Fibroblast of lung (primary cell): Measurements from ENCODE around the gene SYT14. TPM values are rescaled to one million over a fixed set of nuclear protein-coding genes. Genes with fewer than 3 reads are reported as not detected.
"Not testable (repeated sequence)": the region's sequence is repeated elsewhere in the genome, so short reads cannot be mapped to it uniquely, and the experiment has no call there.

Source experiments
- DNase-seq, 2 donors: peaks; one replicate each; pipeline versions ENCODE4 v3.0.0 to v3.0.0-alpha.2; 2010; ENCODE audit warnings: low read depth in 2 of 2
- H2AFZ ChIP-seq: 2 replicates; pipeline ENCODE4 v1.5.1; 2012; ENCODE audit warnings: low read length, control low read depth, inconsistent platforms
- H3K27ac ChIP-seq: 2 replicates; pipeline ENCODE4 v1.5.1; 2011; ENCODE audit warnings: low read length, control low read depth; ENCODE audit not compliant: insufficient read depth
- H3K27me3 ChIP-seq: 2 replicates; pipeline ENCODE4 v1.5.1; 2011; ENCODE audit warnings: mild to moderate bottlenecking, low read length; ENCODE audit not compliant: control insufficient read depth, insufficient read depth
- H3K36me3 ChIP-seq: 2 replicates; pipeline ENCODE4 v1.5.1; 2011; ENCODE audit warnings: low read length; ENCODE audit not compliant: control insufficient read depth, insufficient read depth
- H3K4me1 ChIP-seq: 2 replicates; pipeline ENCODE4 v1.5.1; 2011; ENCODE audit warnings: low read length; ENCODE audit not compliant: control insufficient read depth, insufficient read depth; ENCODE audit errors: extremely low read depth
- H3K4me2 ChIP-seq: 2 replicates; pipeline ENCODE4 v1.5.1; 2011; ENCODE audit warnings: low read length, control low read depth; ENCODE audit not compliant: insufficient read depth; ENCODE audit errors: extremely low read depth
- H3K4me3 ChIP-seq, 4 experiments: fragments of 200-600 bp in 1 of 4; sonication (generic) in 1 of 4; replicated peaks in 1 of 4; 2 replicates each; pipeline ENCODE4 v1.5.1; 2011 to 2016; ENCODE audit warnings: low read length in 4 of 4, low read depth in 3 of 4, mild to moderate bottlenecking in 3 of 4, control low read depth in 2 of 4, inconsistent platforms in 1 of 4, mixed read lengths in 1 of 4; ENCODE audit not compliant: insufficient read depth in 1 of 4; ENCODE audit errors: control extremely low read depth in 1 of 4
- H3K79me2 ChIP-seq: 2 replicates; pipeline ENCODE4 v1.5.1; 2012; ENCODE audit warnings: mild to moderate bottlenecking, low read length, inconsistent platforms; ENCODE audit not compliant: control insufficient read depth, insufficient read depth
- H3K9ac ChIP-seq: 2 replicates; pipeline ENCODE4 v1.5.1; 2011; ENCODE audit warnings: mild to moderate bottlenecking, low read length, control low read depth; ENCODE audit not compliant: insufficient read depth
- H3K9me3 ChIP-seq: 2 replicates; pipeline ENCODE4 v1.5.1; 2012; ENCODE audit warnings: low read depth, low read length; ENCODE audit not compliant: control insufficient read depth, insufficient read depth
- H4K20me1 ChIP-seq: 2 replicates; pipeline ENCODE4 v1.5.1; 2011; ENCODE audit warnings: low read length; ENCODE audit not compliant: control insufficient read depth, insufficient read depth; ENCODE audit errors: extremely low read depth
- EZH2 ChIP-seq: IDR thresholded peaks from 2 replicates; pipeline ENCODE4 v1.5.1; 2012; ENCODE audit warnings: low read length, control low read depth, mild to moderate bottlenecking; ENCODE audit errors: missing control alignments
- polyA plus RNA-seq, 2 donors: library from polyadenylated mRNA; depleted of rRNA in 1 of 2; stranded (reverse) in 1 of 2; unstranded in 1 of 2; fragments of >200 nt; gene quantifications; 2 replicates each; pipeline ENCODE4 v1.2.1, GENCODE V29; 2011 to 2012; ENCODE audit warnings: missing spikeins in 1 of 2
- total RNA-seq: library from RNA; depleted of rRNA; stranded (reverse); fragments of >200 nt; gene quantifications from 2 replicates; pipeline ENCODE4 v1.2.1, GENCODE V29; 2014
- TF ChIP-seq, protein P1 (sequence below), 2 donors: IDR thresholded peaks in 1 of 2; conservative IDR thresholded peaks in 1 of 2; 1 replicate in 1 of 2; 2 replicates in 1 of 2; pipeline ENCODE4 v1.5.1; 2011 to 2012; ENCODE audit warnings: low read length in 2 of 2, control low read depth in 1 of 2, inconsistent platforms in 1 of 2, low read depth in 1 of 2, mild to moderate bottlenecking in 1 of 2

Gene SYT14
- total and polyA plus RNA-seq, 2 donors (not counting 1 experiment from before 2014, with no cell fraction given), result 0.84 to 0.99 TPM

DNA sequence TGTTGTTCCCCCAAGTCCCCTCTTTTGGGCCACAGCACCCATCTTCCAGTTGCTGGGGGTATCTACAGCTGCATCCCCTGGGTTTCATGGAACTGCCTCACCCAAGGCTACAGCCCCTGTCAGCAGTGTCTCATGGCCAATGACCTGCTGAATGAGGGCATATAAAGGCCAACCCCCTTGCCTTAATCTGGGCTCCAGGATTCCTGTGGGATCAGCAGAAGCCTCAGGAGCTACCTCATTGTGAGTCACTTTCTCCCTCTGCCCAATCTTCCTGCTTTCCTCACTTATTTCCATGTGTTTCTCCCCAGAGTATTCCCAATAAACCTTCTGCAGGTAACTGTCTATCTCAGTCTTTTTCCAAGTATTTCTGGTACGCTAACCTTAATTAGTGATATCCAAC lies 37.3 kb upstream of the SYT14 start:
- H3K9me3 ChIP-seq, result no peaks in the 10 kb centered on the region
- H3K27ac ChIP-seq, result no peak overlapping the region
- H3K4me3 ChIP-seq, result no peak overlapping the region
- H2AFZ ChIP-seq, result no peak overlapping the region
- H3K79me2 ChIP-seq, result no peaks in the 10 kb centered on the region
- H3K4me2 ChIP-seq, result no peak overlapping the region
- H3K27me3 ChIP-seq, result no peaks in the 10 kb centered on the region
- peak; percentile 43 to 95 for DNase-seq
- H3K4me1 ChIP-seq, result no peaks in the 10 kb centered on the region
- no peaks in the 10 kb centered on the region for H4K20me1 ChIP-seq
- H3K9ac ChIP-seq, result no peak overlapping the region
- TF ChIP-seq EZH2, result no peak
- TF ChIP-seq, protein P1, sequence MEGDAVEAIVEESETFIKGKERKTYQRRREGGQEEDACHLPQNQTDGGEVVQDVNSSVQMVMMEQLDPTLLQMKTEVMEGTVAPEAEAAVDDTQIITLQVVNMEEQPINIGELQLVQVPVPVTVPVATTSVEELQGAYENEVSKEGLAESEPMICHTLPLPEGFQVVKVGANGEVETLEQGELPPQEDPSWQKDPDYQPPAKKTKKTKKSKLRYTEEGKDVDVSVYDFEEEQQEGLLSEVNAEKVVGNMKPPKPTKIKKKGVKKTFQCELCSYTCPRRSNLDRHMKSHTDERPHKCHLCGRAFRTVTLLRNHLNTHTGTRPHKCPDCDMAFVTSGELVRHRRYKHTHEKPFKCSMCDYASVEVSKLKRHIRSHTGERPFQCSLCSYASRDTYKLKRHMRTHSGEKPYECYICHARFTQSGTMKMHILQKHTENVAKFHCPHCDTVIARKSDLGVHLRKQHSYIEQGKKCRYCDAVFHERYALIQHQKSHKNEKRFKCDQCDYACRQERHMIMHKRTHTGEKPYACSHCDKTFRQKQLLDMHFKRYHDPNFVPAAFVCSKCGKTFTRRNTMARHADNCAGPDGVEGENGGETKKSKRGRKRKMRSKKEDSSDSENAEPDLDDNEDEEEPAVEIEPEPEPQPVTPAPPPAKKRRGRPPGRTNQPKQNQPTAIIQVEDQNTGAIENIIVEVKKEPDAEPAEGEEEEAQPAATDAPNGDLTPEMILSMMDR (conservative IDR thresholded peaks at IDR 0.05 in 1 of 2, IDR thresholded peaks at IDR 0.05 in 1 of 2; ENCODE audit: low read depth in 1 of 2, low read length in 2 of 2), result no peak
- no peaks in the 10 kb centered on the region for H3K36me3 ChIP-seq

DNA sequence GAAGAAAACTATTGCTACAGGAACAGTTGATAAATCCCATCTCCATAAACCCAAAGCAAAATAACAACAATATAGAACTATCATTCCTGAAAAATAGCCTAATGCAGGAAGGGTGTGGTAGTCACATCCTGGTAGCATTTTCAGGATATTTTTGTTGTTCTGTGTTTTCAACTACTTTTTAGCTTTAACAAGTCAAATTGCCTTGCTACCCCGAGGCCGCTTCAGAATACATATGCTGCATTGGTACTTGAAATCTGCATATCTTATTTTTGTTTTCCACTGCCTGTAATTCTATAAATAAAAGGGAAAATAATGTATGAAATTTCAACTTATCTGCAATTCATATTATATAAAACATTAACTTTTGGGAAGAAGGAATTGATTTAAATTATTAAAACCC lies 36.8 kb upstream of the SYT14 start:
- no peaks in the 10 kb centered on the region for H3K79me2 ChIP-seq
- no peak for DNase-seq
- no peak overlapping the region for H3K27ac ChIP-seq
- no peak overlapping the region for H3K4me3 ChIP-seq
- no peaks in the 10 kb centered on the region for H3K36me3 ChIP-seq
- no peaks in the 10 kb centered on the region for H4K20me1 ChIP-seq
- H3K4me1 ChIP-seq, result no peaks in the 10 kb centered on the region
- no peaks in the 10 kb centered on the region for H3K9me3 ChIP-seq
- H2AFZ ChIP-seq, result no peak overlapping the region
- no peaks in the 10 kb centered on the region for H3K27me3 ChIP-seq
- TF ChIP-seq EZH2, result no peak
- TF ChIP-seq, protein P1 (conservative IDR thresholded peaks at IDR 0.05 in 1 of 2, IDR thresholded peaks at IDR 0.05 in 1 of 2; ENCODE audit: low read depth in 1 of 2, low read length in 2 of 2), result no peak
- H3K4me2 ChIP-seq, result no peak overlapping the region
- no peak overlapping the region for H3K9ac ChIP-seq

DNA sequence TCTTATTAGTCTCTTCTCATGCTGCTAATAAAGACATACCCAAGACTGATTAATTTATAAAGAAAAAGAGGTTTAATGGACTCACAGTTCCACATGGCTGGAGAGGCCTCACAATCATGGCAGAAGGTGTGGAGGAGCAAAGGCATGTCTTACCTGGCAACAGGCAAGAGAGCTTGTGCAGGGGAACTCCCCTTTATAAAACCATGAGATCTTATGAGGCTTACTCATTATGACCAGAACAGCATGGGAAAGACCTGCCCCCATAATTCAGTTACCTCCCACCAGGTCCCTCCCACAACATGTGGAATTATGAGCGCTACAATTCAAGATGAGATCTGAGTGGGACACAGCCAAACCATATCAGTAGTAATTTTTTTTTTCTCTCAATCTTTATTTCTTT lies 33.2 kb upstream of the SYT14 start:
- H3K27me3 ChIP-seq, H4K20me1 ChIP-seq, H3K79me2 ChIP-seq, H3K27ac ChIP-seq, H3K9me3 ChIP-seq, DNase-seq, H3K36me3 ChIP-seq, H3K4me1 ChIP-seq, H3K4me2 ChIP-seq, H2AFZ ChIP-seq, H3K4me3 ChIP-seq, H3K9ac ChIP-seq: not testable (repeated sequence)

- Histone ChIP-seq H3K27ac (no peak overlapping the region), H3K27me3 (no peaks in the 10 kb centered on the region), H3K4me1 (no peaks in the 10 kb centered on the region), H2AFZ (no peak overlapping the region), H3K9me3 (no peaks in the 10 kb centered on the region), H3K36me3 (no peaks in the 10 kb centered on the region), H3K9ac (no peak overlapping the region), H3K4me2 (no peak overlapping the region), H4K20me1 (no peaks in the 10 kb centered on the region), H3K79me2 (no peaks in the 10 kb centered on the region), H3K4me3 (no peak overlapping the region)
- no peak for DNase-seq
- TF ChIP-seq, protein P1 (conservative IDR thresholded peaks at IDR 0.05 in 1 of 2, IDR thresholded peaks at IDR 0.05 in 1 of 2; ENCODE audit: low read depth in 1 of 2, low read length in 2 of 2), result no peak
- no peak for TF ChIP-seq EZH2
These were observed 26.3 kb upstream of the SYT14 start for GRCh38 chr1:209911746-209912145.
